Mesendoderm (in vitro differentiated cells): ENCODE data around the gene HNRNPF.
"Not testable (repeated sequence)": the region's sequence is repeated elsewhere in the genome, so short reads cannot be mapped to it uniquely, and the experiment has no call there.

ENCODE experiments used
- DNase-seq: peaks from one replicate; pipeline ENCODE4 v3.0.0; 2013
- H2AK5ac ChIP-seq: 2 replicates; pipeline ENCODE4 v1.6.1; 2013; ENCODE audit warnings: low read length, inconsistent platforms
- H2BK120ac ChIP-seq: 2 replicates; pipeline ENCODE4 v1.6.1; 2013; ENCODE audit warnings: low read depth, mild to moderate bottlenecking, low read length, moderate library complexity, mixed read lengths
- H2BK15ac ChIP-seq: replicated peaks from 2 replicates; pipeline ENCODE4 v1.6.1; 2013; ENCODE audit warnings: low read depth, mild to moderate bottlenecking, moderate library complexity
- H2BK5ac ChIP-seq: 2 replicates; pipeline ENCODE4 v1.6.1; 2013; ENCODE audit warnings: low read length, inconsistent platforms
- H3K18ac ChIP-seq: 2 replicates; pipeline ENCODE4 v1.6.1; 2013; ENCODE audit warnings: mild to moderate bottlenecking, low read length, mixed read lengths
- H3K23ac ChIP-seq: one replicate; pipeline ENCODE4 v1.6.1; 2013; ENCODE audit warnings: low read length
- H3K27ac ChIP-seq: 2 replicates; pipeline ENCODE4 v1.5.1; 2013; ENCODE audit warnings: low read depth, mild to moderate bottlenecking, inconsistent platforms, low read length, moderate library complexity
- H3K27me3 ChIP-seq: 2 replicates; pipeline ENCODE4 v1.6.1; 2013; ENCODE audit warnings: low read length, control low read depth, mild to moderate bottlenecking, inconsistent platforms; ENCODE audit not compliant: insufficient read depth, poor library complexity
- H3K36me3 ChIP-seq: 2 replicates; pipeline ENCODE4 v1.6.1; 2013; ENCODE audit warnings: low read length, inconsistent platforms; ENCODE audit not compliant: control insufficient read depth, insufficient read depth
- H3K4ac ChIP-seq: one replicate; pipeline ENCODE4 v1.6.1; 2013; ENCODE audit warnings: low read depth, mild to moderate bottlenecking, low read length, moderate library complexity
- H3K4me1 ChIP-seq: 2 replicates; pipeline ENCODE4 v1.6.1; 2013; ENCODE audit warnings: low read depth, low read length, inconsistent platforms; ENCODE audit not compliant: control insufficient read depth
- H3K4me2 ChIP-seq: 2 replicates; pipeline ENCODE4 v1.6.1; 2013; ENCODE audit warnings: low read length
- H3K4me3 ChIP-seq: 2 replicates; pipeline ENCODE4 v1.5.1; 2013; ENCODE audit warnings: mild to moderate bottlenecking, low read length
- H3K56ac ChIP-seq: one replicate; pipeline ENCODE4 v1.6.1; 2013; ENCODE audit warnings: low read length
- H3K79me1 ChIP-seq: 2 replicates; pipeline ENCODE4 v1.6.1; 2013; ENCODE audit warnings: low read length, inconsistent platforms
- H3K79me2 ChIP-seq: 2 replicates; pipeline ENCODE4 v1.6.1; 2013; ENCODE audit warnings: mild to moderate bottlenecking, low read length; ENCODE audit not compliant: control insufficient read depth, insufficient read depth
- H3K9ac ChIP-seq: 2 replicates; pipeline ENCODE4 v1.6.1; 2013; ENCODE audit warnings: low read length, inconsistent platforms
- H4K5ac ChIP-seq: one replicate; pipeline ENCODE4 v1.6.1; 2013; ENCODE audit warnings: low read length
- H4K8ac ChIP-seq: one replicate; pipeline ENCODE4 v1.6.1; 2013; ENCODE audit warnings: low read depth, mild to moderate bottlenecking, control low read depth, low read length, moderate library complexity
- WGBS: extraction: QIAGEN DNeasy Blood & Tissue Kit; methylation state at CpG from one replicate; pipeline ENCODE4 v1.1.7; 2013; ENCODE audit warnings: low lambda C conversion rate, missing lambda C conversion rate; ENCODE audit not compliant: insufficient coverage; ENCODE audit errors: extremely low coverage; 5-methylcytosine and 5-hydroxymethylcytosine counted together

HNRNPF gene

DNA sequence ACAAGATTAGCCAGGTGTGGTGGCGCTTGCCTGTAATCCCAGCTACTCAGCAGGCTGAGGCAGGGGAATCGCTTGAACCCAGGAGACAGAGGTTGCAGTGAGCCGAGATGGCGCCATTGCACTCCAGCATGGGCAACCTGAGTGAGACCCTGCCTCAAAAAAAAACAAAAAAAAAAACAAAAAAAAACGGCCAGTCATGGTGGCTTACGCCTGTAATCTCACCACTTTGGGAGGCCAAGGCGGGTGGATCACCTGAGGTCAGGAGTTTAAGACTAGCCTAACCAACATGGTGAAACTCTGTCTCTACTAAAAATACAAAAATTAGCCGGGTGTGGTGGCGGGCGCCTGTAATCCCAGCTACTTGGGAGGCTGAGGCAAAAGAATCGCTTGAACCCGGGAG is 17.5 kb upstream of the HNRNPF start:
- not testable (repeated sequence) for DNase-seq, H2BK15ac ChIP-seq, H3K36me3 ChIP-seq, H3K27ac ChIP-seq, H3K23ac ChIP-seq, H3K79me1 ChIP-seq, H2BK120ac ChIP-seq, H3K4ac ChIP-seq, H2BK5ac ChIP-seq, H3K4me2 ChIP-seq, H4K8ac ChIP-seq, H2AK5ac ChIP-seq, H4K5ac ChIP-seq, H3K4me1 ChIP-seq, H3K4me3 ChIP-seq, H3K18ac ChIP-seq, H3K79me2 ChIP-seq, H3K9ac ChIP-seq, H3K56ac ChIP-seq, H3K27me3 ChIP-seq
- no CpG with 5 or more reads among the region's 12 CpGs for WGBS

GRCh38 chr10:43424416-43424815 is 15.4 kb upstream of the HNRNPF start:
- WGBS = no CpG with 5 or more reads among the region's 6 CpGs
- no peak overlapping the region for H3K27ac ChIP-seq
- no peak overlapping the region for H3K4me3 ChIP-seq

DNA sequence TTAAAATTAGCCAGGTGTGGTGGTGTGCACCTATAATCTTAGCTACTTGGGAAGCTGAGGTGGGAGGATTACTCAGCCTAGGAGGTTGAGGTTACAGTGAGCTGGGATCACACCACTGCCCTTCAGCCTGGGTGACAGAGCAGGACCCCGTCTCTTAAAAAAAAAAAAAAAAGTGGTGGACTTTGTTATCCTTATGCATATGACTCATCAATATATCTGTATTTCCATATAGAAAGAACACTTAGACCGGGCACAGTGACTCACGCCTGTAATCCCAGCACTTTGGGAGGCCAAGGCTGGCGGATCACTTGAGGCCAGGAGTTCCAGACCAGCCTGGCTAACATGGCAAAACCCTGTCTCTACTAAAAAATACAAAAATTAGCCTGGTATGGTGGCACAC is 13.0 kb upstream of the HNRNPF start:
- not testable (repeated sequence) for H3K18ac ChIP-seq, H3K4me3 ChIP-seq, H2BK5ac ChIP-seq, H3K36me3 ChIP-seq, H4K5ac ChIP-seq, H2BK15ac ChIP-seq, H3K23ac ChIP-seq, H3K4me1 ChIP-seq, H3K79me1 ChIP-seq, H3K27ac ChIP-seq, H3K4ac ChIP-seq, H3K56ac ChIP-seq, H4K8ac ChIP-seq, DNase-seq, H3K79me2 ChIP-seq, H3K27me3 ChIP-seq, H3K9ac ChIP-seq, H2AK5ac ChIP-seq, H2BK120ac ChIP-seq, H3K4me2 ChIP-seq
- WGBS = no CpG with 5 or more reads among the region's 4 CpGs

More at GRCh38 chr10:43424416-43424815, 15.4 kb upstream of the HNRNPF start:
- H3K27me3 ChIP-seq = no peaks in the 10 kb centered on the region
- H3K9ac ChIP-seq = no peak overlapping the region
- H3K18ac ChIP-seq = no peak overlapping the region
- H3K4me2 ChIP-seq = no peak overlapping the region
- no peak overlapping the region for H3K23ac ChIP-seq
- no peak overlapping the region for H2BK15ac ChIP-seq
- no peak overlapping the region for H4K5ac ChIP-seq
- DNase-seq = no peak
- H3K79me2 ChIP-seq = no peaks in the 10 kb centered on the region
- no peaks in the 10 kb centered on the region for H3K79me1 ChIP-seq
- no peaks in the 10 kb centered on the region for H3K36me3 ChIP-seq
- no peak overlapping the region for H2AK5ac ChIP-seq
- no peak overlapping the region for H3K4ac ChIP-seq
- H4K8ac ChIP-seq = no peak overlapping the region
- H3K4me1 ChIP-seq = no peaks in the 10 kb centered on the region
- H3K56ac ChIP-seq = no peak overlapping the region
- no peak overlapping the region for H2BK5ac ChIP-seq
- H2BK120ac ChIP-seq = no peak overlapping the region

DNA sequence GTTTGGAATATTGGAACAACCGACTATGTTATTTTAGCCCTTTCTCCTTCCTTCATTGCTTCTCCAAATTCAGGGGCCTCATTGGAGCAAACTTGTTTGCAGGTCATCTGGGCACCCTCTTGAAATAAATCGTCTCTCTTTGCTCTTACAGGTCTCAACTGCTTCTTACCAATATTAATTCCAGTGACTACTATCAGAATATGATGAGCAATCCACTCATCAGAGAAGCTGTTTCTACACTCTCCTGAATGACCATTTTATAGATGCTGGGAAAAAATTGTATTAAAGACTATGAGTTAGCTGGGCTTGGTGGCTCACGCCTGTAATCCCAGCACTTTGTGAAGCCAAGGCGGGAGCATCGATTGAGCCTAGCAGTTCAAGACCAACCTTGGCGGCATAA is 12.5 kb upstream of the HNRNPF start:
- Histone ChIP-seq H2BK15ac (no peak overlapping the region), H3K79me2 (no peaks in the 10 kb centered on the region), H3K18ac (no peak overlapping the region), H2BK5ac (no peak overlapping the region), H3K27me3 (no peaks in the 10 kb centered on the region), H3K23ac (no peak overlapping the region), H3K4ac (no peak overlapping the region), H3K27ac (no peak overlapping the region), H3K56ac (no peak overlapping the region), H2AK5ac (no peak overlapping the region), H3K4me3 (no peak overlapping the region), H2BK120ac (no peak overlapping the region), H3K9ac (no peak overlapping the region), H3K4me2 (no peak overlapping the region), H3K4me1 (no peaks in the 10 kb centered on the region), H3K79me1 (no peaks in the 10 kb centered on the region), H3K36me3 (no peaks in the 10 kb centered on the region), H4K5ac (no peak overlapping the region), H4K8ac (no peak overlapping the region)
- WGBS = no CpG with 5 or more reads among the region's 6 CpGs
- DNase-seq = no peak

GRCh38 chr10:43421201-43421507 is 12.2 kb upstream of the HNRNPF start:
- Histone ChIP-seq H3K4ac (no peak overlapping the region), H2AK5ac (no peak overlapping the region), H3K4me1 (no peaks in the 10 kb centered on the region), H3K79me1 (no peaks in the 10 kb centered on the region), H3K4me3 (no peak overlapping the region), H2BK15ac (no peak overlapping the region), H2BK5ac (no peak overlapping the region), H4K5ac (no peak overlapping the region), H3K36me3 (no peaks in the 10 kb centered on the region), H4K8ac (no peak overlapping the region), H3K56ac (peak overlapping the region; percentile 91), H2BK120ac (no peak overlapping the region), H3K18ac (no peak overlapping the region), H3K9ac (peak overlapping the region; percentile 63), H3K27ac (no peak overlapping the region), H3K4me2 (peak overlapping the region; percentile 19), H3K23ac (peak overlapping the region; percentile 73), H3K27me3 (no peaks in the 10 kb centered on the region), H3K79me2 (no peaks in the 10 kb centered on the region)
- no peak for DNase-seq
- WGBS = no CpG with 5 or more reads among the region's 4 CpGs

- Histone ChIP-seq H3K27me3 (no peaks in the 10 kb centered on the region), H3K27ac (peak overlapping the region; percentile 82), H3K4me1 (no peaks in the 10 kb centered on the region), H2BK15ac (no peak overlapping the region), H4K8ac (peak overlapping the region; percentile 67), H2BK5ac (no peak overlapping the region), H2BK120ac (no peak overlapping the region), H3K79me2 (no peaks in the 10 kb centered on the region), H3K23ac (peak overlapping the region; percentile 73), H3K4me3 (peak overlapping the region; percentile 19), H3K9ac (peak overlapping the region; percentile 63), H3K56ac (peak overlapping the region; percentile 91), H3K36me3 (no peaks in the 10 kb centered on the region), H3K79me1 (no peaks in the 10 kb centered on the region), H3K4me2 (peak overlapping the region; percentile 19), H4K5ac (peak overlapping the region; percentile 71), H2AK5ac (no peak overlapping the region), H3K4ac (no peak overlapping the region), H3K18ac (peak overlapping the region; percentile 72)
- no CpG with 5 or more reads among the region's 63 CpGs for WGBS
- peak; percentile 82 for DNase-seq
These were observed 11.6 kb upstream of the HNRNPF start for GRCh38 chr10:43420369-43421200.
